Left cardiac atrium (tissue), 4 donors: ENCODE measurements around the gene RASL10A. TPM values are rescaled to one million over a fixed set of nuclear protein-coding genes. Genes with fewer than 3 reads are reported as not detected.
A peak's percentile ranks its signal among the peaks of the same experiment; 100 is the strongest.

Experiments
- ATAC-seq, 2 donors: fragments of 200-7000 bp; cut with Tn5 transposase; one replicate each; pipeline ENCODE4 v1.9.1; 2020; ENCODE audit warnings: mild to moderate bottlenecking in 2 of 2, moderate library complexity in 2 of 2
- DNase-seq: peaks from one replicate; pipeline ENCODE4 v3.0.0-alpha.2; 2020
- intact Hi-C, 2 donors: fragments of 100-400 bp; cut with DNase I; formaldehyde crosslinking; loops; one replicate each; pipeline versions ENCODE4 v1.14.1 to v1.15.1; 2022 to 2023
- total RNA-seq, 2 donors: library from RNA; stranded (reverse); fragmentation: NEBNext Ultra II Directional; extraction: Animal tissue kit (Norgen Biotek cat#: 25700); gene quantifications; one replicate each; pipeline ENCODE4 v1.2.1, GENCODE V29; 2021
- donor health status: DM: no; HTN: yes; CAD: no.
- donor health status: DM: no; HTN: yes; CAD: no; lungs with severe emphysema.
- donor health status: DM: yes; HTN: yes; CAD: no.
- donor health status: Dilated cardiomyopathy.

Gene RASL10A
- total RNA-seq, 2 donors from 2014 or later = 1.0 to 3.1 TPM

DNA sequence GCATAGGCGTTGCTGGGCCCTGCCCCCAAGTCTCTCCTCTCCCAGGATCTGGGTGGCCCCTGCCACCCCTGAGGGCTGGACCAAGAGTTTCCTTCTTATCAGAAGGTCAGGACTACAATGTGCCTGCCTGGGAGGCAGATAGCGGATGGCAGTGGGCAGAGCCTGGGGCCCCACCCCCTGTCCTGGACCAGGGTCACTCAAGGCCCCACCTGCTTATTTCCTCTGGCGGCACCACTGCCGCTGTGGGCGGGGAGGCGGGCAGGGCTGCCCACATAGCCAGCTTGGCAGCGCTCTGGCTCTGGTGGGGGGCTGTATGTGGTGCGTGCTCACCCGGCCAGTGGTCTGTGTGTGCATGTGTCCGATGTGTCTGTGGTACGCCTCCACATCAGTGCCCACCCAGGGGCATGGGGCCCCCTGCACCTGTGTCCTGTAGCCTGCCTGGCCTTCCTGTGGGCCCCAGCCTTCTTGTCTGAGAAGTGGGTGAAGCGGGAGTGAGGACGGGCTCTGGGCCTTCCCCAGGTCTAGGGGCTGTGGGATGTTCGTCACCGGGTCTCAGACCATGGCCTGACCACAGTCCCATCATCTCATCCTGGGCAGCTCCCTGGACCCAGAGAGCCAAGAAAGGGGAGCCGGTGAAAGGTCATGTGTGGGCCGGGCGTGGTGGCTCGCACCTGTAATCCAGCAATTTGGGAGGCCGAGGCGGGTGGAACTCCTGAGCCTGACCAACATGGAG is 6.0 kb downstream of the RASL10A start:
- intact Hi-C loops = loop anchor here in 1 of 2 donors (5.0 kb wide), 2 partner anchors 37 to 48 kb away; no protein-coding TSS in a partner anchor
- DNase-seq (peak; percentile 62), ATAC-seq (peak in 1 of 2 donors; percentile 0)

DNA sequence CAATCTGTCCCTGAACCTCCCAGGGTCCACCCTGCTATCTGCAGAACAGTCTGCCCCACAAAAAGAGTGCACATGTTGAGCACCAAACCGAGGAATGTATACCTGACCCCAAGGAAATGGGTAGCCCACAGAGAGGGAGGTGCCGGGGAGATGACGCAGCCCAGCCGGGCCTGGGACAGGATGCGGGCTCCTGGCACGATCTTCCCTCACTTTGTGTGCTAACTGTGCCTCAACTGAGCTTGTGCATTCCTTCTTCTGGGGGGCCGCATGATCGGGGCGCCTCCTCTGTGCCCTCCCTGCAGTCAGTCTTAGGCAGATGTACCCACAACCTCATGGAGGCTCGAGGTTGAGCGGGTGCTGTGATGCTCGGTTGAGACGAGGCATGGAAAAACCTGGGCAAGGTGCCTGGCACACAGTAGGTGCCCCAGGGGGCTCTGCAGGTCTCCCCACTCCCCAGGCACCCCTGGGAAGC is 6.7 kb downstream of the RASL10A start:
- ATAC-seq (no peak), DNase-seq (no peak)
- intact Hi-C loops = loop anchor here in 1 of 2 donors (5.0 kb wide), 2 partner anchors 37 to 48 kb away; no protein-coding TSS in a partner anchor

DNA sequence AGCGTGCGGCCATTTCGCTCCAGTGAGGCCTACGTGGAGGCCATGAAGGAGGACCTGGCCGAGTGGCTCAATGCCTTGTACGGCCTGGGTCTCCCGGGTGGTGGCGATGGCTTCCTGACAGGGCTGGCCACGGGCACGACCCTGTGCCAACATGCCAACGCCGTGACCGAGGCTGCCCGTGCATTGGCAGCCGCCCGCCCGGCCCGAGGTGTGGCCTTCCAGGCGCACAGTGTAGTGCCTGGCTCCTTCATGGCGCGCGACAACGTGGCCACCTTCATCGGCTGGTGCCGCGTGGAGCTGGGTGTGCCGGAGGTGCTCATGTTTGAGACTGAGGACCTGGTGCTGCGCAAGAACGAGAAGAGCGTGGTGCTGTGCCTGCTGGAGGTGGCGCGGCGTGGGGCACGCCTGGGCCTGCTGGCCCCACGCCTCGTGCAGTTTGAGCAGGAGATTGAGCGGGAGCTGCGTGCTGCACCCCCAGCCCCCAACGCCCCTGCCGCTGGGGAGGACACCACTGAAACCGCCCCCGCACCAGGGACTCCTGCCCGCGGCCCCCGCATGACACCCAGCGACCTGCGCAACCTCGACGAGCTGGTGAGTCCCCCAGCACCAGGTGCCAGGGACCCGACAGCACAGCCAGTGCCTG is 7.2 kb downstream of the RASL10A start:
- peak; percentile 39 for DNase-seq
- ATAC-seq = no peak
- intact Hi-C loops = loop anchor here in 1 of 2 donors (5.0 kb wide), 2 partner anchors 36 to 49 kb away; no protein-coding TSS in a partner anchor

DNA sequence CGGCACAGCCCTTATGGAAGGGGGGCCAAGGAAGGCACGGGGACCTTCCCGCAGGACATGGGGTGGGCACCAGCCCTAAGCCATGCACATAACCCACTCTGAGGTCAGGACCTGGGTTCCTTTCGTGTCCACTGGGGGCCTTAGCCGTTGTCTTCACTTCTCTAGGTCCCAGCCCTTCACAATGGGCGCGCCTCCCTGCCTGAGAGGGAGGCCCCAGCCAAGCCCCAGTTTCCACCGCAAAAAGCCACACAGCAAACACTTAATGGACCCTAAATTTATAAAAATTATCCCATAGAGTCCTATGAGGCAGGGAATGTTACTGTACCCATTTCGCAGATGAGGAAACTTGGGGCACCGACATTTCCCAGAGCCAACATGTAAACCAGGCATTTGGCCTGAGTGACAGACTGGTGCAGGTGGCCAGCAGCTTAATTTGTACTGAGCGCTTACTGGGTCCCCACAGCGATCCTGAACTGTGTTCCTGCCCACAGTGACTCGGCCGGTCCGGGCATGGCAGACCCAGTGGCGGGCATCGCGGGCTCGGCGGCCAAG is 7.8 kb downstream of the RASL10A start:
- ATAC-seq (no peak), DNase-seq (no peak)
- intact Hi-C loops = loop anchor here in 1 of 2 donors (5.0 kb wide), 2 partner anchors 35 to 50 kb away; no protein-coding TSS in a partner anchor

DNA sequence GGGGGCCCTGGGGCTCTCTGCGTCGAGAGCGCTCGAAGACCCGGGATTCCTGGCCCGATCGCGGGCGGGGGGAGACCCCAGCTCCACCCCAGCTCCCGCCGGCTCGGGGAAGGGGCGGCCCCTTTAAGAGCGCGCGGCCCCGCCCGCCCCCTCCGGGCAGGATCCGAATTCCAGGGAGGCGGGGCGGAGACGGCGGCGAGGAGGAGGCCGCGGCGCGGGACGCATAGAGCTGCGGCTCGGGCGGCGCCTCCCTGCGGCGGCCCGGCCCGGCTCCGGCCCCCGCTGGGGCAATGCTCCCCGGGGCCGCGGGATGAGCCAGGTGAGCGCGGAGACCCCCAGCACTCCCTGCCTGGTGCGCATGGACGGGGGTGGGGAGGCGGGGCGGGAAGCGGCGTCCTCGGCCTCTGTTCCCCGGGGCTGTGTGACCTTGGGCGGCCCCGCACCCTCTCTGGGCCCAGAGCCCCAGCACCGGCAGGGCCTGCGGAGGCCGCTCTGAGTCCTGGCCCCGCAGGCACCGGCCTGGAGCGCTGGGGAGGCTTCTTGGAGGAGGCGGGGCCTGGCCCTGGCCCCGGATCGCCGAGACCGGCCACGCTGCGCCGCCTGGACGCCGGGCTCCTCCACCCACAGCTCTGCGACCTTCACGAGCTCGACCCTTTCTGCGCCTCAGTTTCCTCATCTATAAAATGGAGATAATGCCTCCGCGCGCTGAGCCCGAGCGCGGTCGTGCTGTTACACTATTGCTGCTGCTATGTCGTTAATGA is 8.5 kb downstream of the RASL10A start:
- DNase-seq = peak; percentile 90
- intact Hi-C loops = loop anchor here in 1 of 2 donors (5.0 kb wide), 2 partner anchors 35 to 50 kb away; no protein-coding TSS in a partner anchor
- ATAC-seq = peak; percentile 74 to 81

DNA sequence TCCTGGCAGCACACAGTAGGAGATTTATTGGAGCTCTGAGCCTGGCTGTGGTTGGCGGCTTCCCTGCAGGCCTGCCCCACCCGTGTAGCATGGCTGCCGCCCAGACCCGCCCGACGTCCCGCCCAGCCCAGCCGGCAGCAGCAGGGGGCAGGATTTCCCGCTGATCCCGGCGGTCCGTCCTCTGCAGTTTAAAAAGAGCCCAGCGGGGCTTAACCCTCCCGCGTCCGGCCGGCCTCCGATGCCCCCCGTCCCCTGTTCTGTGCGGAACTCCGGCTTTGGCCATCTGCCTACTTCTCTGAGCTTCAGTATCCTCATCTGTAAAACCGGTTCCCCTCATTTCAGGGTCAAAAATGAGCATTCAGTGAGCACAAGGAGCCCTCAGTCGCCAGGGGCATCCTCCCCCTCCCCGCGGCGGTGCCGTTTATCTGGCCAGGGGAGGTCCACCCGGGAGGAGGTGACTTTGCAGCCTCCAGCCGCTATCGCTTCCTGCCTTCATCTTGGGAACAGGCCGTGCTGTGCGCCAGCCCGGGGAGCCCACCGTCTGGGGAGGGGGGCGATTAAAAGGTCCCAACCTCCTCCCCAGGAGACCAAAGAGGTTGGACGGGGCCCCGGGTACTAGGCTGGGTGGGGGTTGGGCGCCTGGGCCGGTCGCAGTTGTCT is 9.2 kb downstream of the RASL10A start, which contains the start of gene GAS2L1:
GAS2L1 (plus strand) TSS at position 476 of the 660 bp plus-strand sequence. CDS start 1,456 bp downstream, outside the sequence.
- intact Hi-C loops = loop anchor here in 1 of 2 donors (5.0 kb wide), 2 partner anchors 34 to 51 kb away; no protein-coding TSS in a partner anchor
- peak; percentile 91 for DNase-seq
- ATAC-seq = peak; percentile 72 to 77

DNA sequence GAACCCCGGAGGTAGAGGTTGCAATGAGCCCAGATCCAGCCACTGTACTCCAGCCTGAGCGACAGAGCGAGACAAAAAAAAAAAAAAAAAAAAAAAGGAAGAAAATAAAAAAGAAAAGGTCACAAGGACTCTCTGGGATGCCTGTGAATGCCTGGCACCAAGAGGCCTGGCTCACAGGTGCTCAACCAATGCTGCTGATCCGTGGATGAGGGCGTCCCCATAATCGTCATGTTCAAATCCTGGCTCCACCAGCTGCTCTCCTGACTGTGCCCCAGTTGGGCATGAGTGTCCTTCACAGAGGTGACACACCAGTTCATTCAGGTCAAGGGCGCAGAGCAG is 9.7 kb downstream of the RASL10A start:
- intact Hi-C loops = loop anchor here in 1 of 2 donors (5.0 kb wide), 2 partner anchors 34 to 51 kb away; no protein-coding TSS in a partner anchor
- no peak for DNase-seq
- ATAC-seq = no peak

DNA sequence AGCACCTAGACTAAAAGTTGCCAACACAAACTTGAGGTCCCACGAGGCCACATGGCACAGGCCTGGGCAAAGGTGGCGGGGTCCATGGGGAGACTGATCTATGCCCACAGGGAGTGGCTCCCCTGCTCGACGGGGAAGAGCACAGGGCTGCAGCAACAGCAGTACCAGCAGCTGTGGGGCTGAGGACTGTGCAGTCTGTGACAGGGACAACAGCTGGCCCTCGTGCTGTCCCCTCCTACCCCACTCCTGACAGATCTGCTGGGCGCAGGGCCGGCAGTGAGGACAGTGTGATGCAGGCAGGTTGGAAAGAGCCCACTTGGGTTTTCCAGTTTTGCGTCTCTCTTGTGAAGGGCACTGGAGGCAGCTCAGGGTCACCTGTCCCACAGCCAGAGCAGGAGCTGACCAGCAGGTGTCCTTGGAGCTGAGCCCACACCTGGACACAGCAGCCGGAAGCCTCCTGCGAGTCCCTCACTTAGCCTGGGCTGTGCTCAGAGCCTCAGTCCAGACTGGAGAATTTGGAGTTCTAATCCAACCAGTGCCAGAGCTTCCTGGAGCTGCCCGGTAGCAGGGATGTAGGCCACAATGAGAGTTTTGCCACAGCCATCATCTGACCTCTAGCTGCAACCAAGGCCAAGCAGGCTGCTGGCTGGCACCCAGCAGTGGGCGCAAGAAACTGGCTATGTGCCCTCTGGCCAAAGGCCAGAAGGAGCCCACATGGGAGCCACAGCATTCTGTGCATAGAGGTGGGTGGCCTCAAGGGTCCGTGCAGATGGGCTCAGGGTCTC is 12.6 kb downstream of the RASL10A start:
- ATAC-seq (no peak), DNase-seq (no peak)
- intact Hi-C loops = no loop called here

DNA sequence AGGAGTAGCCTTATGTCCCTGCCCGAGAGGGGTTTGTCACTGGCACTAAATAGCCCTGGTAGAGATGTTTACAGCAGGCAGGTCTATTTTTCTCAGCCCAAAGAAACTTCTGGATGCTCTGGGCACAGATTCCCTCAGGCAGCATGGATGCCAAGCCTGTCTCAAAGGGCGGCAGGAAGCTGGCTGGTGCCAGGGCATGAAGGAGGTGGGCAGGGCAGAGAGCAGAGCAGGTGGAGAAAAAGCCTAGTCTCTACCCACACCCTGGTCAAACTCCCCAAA is 13.2 kb downstream of the RASL10A start:
- no peak for ATAC-seq
- intact Hi-C loops = no loop called here
- DNase-seq = no peak

DNA sequence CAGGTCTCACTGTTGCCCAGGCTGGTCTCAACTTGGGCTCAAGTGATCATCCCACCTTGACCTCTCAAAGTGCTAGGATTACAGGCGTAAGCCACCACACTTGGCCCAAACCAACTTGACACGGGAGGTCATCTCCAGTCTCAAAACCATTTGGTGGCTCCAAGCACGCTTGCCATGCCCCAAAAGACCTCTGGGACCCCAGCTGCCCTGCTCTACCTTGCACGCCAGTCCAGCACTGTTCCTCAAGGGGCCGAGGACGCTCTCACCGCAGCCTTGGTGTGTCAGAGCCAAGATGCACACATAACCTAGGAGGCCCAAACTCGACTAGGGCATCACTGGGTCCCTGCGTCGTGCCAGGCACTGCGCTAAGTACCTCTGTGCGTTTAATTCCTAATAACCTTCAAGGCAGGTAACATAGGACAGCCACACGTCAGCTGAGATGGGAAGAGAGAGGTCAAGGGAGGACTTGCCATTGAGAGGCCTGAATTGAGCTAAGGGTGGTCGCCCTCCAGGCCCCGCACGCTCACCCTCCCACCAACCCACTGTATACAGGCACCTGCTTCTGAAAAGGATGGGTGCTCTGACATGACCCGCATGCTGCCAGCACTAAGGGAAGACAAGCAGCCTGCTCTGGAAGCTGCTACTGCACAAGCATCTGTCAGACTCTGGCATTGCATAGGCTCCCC is 13.6 kb downstream of the RASL10A start:
- intact Hi-C loops = no loop called here
- ATAC-seq = no peak

DNA sequence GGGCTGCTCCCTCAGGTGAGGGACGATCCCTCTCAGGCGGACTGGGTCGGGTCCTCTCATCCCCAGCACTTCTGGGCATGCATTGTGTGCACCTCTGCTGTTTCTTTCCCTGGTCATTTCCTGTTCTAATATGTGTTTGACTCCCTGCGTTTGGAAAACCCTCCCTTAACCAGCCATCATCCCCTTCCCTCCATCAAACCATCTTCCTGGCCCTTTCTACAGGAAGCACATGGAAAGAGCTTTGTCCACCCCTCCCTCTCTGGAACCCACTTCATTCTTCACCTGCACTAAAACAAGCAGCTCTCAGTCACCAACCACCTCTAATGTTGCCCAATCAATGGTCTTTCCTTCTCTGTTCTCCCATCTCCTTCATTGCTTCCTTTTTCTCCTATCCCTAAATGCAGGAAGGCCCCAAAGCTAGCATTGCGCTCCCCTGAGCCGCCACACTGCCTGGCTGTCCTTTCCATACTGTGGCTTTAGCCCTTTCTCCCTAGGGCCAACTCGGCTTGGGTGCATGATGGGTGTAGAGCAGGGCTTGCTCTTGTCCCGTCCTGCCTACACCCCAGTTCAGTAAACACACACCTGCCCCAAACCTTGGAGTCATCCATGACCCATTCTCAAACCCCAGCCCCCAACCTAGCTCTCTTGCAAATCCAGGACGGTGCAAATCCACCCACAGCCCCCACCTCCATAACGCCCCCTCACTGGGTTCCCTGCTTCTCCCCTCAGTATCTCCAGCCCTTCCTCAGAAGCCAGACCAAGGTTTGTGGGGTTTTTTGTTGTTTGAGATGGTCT is 14.5 kb downstream of the RASL10A start:
- ATAC-seq = no peak
- intact Hi-C loops = no loop called here
- DNase-seq = no peak

More for the DNA sequence above, 13.6 kb downstream of the RASL10A start:
- no peak for DNase-seq

DNA sequence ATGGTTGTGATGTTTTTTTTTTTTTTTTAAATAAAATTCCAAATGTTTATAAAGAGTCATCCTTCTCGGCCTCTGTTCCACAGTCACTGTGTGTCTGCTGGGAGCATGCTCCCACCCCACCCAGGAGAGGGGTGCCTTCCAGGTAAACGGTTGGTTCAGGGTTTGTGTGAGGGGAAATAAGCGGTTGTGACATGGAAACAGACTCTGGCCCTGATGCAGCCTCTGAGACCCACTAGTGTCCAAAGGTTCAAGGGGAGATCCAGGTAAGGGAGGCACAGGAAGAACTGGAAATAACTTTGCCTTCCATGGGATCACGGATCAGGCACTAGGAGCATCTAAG is 15.1 kb downstream of the RASL10A start:
- ATAC-seq (no peak), DNase-seq (no peak)
- intact Hi-C loops = no loop called here

DNA sequence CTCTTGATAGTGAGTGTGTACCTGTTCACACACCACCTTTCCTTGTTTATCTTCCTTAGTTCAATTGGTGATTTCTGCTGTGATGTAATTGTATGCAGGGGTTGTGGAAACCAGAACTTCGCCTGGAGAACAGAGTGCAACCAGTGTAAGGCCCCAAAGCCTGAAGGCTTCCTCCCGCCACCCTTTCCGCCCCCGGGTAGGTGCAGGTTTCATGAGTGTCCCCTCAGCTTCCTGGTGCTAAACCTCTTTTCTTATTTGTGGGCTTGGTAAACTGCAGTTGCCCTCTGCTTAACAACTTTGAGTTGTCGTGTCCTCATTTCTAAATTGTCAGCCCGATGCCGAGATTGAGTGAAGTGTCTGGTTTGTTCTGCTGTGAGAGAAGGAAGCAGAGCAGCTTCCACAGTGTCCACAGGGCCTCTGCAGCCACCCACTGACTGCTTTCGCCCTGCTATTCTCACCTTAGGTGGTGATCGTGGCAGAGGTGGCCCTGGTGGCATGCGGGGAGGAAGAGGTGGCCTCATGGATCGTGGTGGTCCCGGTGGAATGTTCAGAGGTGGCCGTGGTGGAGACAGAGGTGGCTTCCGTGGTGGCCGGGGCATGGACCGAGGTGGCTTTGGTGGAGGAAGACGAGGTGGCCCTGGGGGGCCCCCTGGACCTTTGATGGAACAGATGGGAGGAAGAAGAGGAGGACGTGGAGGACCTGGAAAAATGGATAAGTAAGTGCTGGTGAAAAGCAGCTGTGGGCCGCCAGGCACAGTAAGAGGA is 16.2 kb downstream of the RASL10A start:
- intact Hi-C loops = no loop called here
- DNase-seq (no peak), ATAC-seq (no peak)

DNA sequence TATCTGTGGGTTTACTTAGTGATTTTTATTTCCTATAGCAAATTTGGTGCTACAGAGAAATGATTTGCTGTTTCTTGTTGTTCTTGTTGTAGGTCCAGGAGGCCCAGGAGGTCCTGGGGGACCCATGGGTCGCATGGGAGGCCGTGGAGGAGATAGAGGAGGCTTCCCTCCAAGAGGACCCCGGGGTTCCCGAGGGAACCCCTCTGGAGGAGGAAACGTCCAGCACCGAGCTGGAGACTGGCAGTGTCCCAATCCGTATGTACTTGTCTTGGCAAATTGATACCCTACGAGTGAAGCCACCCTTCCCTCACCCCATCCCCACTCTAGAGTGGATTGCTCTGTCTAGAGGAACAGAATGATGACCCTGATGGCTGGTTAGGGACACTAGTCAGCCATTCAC is 16.9 kb downstream of the RASL10A start:
- DNase-seq (no peak), ATAC-seq (no peak)
- intact Hi-C loops = no loop called here

DNA sequence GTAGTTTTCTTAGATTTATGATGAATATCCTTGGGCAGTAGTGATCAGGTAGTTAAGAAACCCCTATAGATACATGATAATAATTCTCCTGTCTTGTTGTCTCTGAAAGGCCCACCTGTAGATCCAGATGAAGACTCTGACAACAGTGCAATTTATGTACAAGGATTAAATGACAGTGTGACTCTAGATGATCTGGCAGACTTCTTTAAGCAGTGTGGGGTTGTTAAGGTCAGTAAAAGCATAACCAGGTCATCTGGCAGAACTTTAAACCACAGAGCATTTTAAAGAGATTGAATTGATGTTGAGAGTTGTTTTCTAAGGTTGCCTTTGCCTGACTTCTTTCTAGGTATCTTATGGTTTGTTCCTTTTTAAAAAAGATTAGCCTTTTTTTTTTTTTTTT is 23.1 kb downstream of the RASL10A start:
- ATAC-seq (no peak), DNase-seq (no peak)
- intact Hi-C loops = no loop called here

DNA sequence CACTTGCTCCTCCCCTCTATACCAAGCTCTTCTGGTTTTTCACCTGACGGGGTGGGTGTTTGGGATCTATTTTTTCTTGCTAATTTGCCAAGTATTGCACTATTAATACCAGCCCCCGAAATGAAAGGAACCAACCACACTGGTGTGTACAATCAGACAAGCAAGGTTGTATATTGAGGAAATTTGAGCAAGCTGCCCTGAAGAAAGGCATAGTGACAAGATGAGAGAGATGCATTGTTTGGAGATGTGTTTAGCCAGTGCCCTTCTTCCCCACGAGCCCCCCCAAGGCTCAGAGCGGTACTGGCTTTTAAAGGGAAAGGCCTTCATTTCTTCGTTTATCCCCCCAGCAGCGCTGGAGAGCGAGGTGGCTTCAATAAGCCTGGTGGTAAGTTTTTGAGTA is 24.3 kb downstream of the RASL10A start:
- intact Hi-C loops = no loop called here
- DNase-seq (no peak), ATAC-seq (no peak)
